GM03348 (cell line): ENCODE results near the gene CDCP2.

Source experiments
- DNase-seq: peaks from one replicate; pipeline ENCODE4 v3.0.0; 2012; ENCODE audit warnings: low spot score

Gene CDCP2

DNA sequence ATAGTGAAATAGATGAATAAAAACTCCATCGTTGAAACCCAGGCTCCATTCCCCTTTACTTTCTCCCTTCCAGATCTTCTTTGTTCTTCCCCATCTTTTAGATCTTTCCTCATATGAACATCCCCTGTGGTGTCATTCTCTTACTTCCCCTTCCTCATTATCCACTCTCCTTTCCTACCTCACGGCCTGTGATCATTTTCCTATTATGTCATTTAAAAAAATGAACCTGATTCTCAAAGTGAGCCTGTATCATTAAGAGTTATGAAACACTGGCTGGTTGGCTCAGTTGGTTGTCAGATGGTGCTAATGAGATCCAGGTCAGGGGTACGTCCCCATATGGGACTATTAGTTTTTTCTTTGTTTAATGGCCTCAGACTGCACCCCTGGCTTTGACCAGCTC is 61.1 kb downstream of the CDCP2 start:
- DNase-seq: no peak

DNA sequence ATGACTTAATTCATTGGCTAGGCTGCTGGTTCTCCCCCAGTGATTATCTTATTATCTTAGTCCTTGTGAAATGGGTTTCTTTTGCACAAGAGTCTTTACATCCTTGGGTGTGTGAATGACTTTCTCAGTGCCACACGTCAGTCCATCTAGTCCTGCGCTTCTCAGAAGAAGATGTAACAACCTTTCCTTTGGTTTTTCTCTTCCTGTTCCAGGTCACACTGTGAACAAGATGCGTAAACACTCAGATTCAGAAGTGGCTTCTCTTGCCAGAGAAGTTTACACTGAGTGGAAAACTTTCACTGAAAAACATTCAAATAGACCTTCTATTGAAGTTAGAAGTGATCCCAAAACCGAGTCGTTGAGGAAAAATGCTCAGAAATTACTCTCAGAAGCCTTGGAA is 64.4 kb downstream of the CDCP2 start:
- DNase-seq: no peak

DNA sequence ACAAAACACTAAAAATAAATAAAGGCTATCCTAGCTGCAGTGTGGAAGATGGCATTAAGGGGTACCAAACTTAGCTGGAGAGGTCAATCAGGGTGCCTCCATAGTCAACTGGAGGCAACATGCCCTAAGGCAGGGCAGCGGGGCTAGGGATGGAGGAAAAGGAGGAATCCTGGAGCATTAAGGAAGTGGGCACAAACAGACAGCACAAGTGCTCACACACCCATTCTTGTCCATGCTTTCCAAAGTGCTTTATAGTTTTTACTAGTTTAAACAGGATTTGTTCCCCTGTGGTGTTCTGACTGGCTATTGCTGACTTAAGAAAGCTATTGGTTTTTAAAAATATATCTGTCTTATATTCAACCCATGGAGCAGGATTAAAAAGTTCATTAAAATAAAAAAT is 66.0 kb downstream of the CDCP2 start:
- DNase-seq: no peak

DNA sequence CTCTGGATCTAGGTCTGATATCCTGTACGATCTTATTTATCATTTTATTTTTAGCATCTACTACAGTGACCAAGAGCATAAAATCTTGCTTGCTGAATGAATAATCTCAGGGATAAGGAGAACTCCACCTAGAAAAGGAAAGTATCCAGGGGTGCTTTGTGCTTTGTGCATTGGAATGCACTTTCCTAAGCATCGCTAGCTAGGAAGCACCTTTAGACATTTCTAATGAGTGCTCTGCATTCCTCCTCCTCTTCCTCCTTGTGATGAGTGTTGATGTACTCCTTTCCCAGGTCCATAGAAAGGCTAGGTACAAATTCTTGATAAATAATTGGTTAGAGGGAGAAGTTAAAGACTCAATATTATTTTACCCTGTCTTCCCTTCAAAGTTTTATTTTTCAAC is 68.0 kb downstream of the CDCP2 start:
- no peak for DNase-seq
